ENCODE data around the gene DIS3L2. TPM values are rescaled to one million over a fixed set of nuclear protein-coding genes. Genes with fewer than 3 reads are reported as not detected.
A peak's percentile ranks its signal among the peaks of the same experiment; 100 is the strongest.

The DIS3L2 gene
- total RNA-seq, 4 donors from 2014 or later = 40.6 to 105 (median 43.9) TPM

DNA sequence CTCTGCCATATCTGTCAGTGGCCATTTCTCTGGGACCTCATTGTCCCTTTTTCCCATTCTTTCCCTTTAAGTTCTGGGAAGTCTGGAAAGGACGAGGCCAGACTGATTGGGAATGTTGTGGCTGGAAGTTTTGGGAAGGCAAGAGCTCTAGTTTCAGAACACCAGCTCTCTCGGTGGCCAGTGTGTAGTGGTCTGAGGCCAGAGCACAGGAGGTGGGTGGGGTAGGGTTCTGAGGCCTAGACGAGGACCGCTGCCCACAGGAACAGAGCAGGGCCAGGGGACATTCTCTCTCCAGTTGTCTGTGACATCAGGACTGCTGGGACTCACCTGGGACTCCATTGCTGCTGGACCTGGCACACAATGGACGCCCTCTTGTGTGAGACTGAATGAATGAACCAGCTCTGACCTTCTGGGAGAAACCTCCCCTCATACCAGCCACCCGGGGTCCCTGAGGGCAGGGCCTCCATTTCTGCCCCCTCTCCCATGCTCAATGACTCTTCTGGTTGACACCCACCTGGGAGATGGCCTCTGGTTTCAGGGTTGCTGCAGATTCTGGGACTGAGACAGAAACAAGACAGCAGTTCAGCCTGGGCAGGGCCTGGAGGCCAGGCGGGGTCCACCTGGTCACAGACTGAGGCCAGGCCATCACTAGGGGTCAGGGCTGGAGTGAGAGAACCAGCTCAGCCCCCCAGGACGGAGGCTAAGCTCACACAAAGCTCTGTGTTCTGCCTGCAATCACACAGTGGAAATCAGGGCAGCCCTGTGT lies 26.9 kb upstream of the DIS3L2 start:
- WGBS = 73% methylated on average over 6 of the region's 8 CpGs
- Histone ChIP-seq H3K36me3 (no peaks in the 10 kb centered on the region), H3K9me3 (no peaks in the 10 kb centered on the region), H3K27me3 (peaks cover 12% of the 10 kb centered on the region), H3K4me3 (no peak overlapping the region), H3K4me1 (no peaks in the 10 kb centered on the region), H3K27ac (no peak overlapping the region)
- TF ChIP-seq, protein P1, sequence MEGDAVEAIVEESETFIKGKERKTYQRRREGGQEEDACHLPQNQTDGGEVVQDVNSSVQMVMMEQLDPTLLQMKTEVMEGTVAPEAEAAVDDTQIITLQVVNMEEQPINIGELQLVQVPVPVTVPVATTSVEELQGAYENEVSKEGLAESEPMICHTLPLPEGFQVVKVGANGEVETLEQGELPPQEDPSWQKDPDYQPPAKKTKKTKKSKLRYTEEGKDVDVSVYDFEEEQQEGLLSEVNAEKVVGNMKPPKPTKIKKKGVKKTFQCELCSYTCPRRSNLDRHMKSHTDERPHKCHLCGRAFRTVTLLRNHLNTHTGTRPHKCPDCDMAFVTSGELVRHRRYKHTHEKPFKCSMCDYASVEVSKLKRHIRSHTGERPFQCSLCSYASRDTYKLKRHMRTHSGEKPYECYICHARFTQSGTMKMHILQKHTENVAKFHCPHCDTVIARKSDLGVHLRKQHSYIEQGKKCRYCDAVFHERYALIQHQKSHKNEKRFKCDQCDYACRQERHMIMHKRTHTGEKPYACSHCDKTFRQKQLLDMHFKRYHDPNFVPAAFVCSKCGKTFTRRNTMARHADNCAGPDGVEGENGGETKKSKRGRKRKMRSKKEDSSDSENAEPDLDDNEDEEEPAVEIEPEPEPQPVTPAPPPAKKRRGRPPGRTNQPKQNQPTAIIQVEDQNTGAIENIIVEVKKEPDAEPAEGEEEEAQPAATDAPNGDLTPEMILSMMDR (IDR thresholded peaks at IDR 0.05) = no peak
- no peak for TF ChIP-seq EP300 (IDR thresholded peaks at IDR 0.05)
- DNase-seq (ENCODE audit: low spot score in 2 of 2) = peak in 1 of 2 donors; percentile 43

DNA sequence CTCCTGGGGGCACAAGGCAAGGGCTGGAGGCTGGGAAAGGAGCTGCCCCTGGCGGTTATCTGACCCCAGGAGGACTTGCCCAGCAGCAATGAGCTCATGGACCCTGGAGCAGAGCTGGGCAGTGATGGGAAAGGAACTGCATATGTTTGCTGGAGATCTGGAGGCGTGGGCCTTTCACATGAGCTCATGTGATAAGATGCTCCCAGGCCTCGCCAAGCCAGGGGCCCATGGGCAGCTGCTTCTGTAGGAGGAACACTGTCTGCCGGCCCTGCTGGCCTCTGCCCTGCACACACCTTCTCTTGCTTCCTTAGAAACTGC lies 26.3 kb upstream of the DIS3L2 start:
- peak in 1 of 2 donors; percentile 68 for DNase-seq (ENCODE audit: low spot score in 2 of 2)
- Histone ChIP-seq H3K27ac (no peak overlapping the region), H3K27me3 (peaks cover 7% of the 10 kb centered on the region), H3K36me3 (no peaks in the 10 kb centered on the region), H3K4me1 (no peaks in the 10 kb centered on the region), H3K4me3 (no peak overlapping the region), H3K9me3 (no peaks in the 10 kb centered on the region)
- TF ChIP-seq, protein P1 (IDR thresholded peaks at IDR 0.05) = no peak
- TF ChIP-seq POLR2AphosphoS5 (IDR thresholded peaks at IDR 0.05) (no peak), EP300 (IDR thresholded peaks at IDR 0.05) (no peak), POLR2A (IDR thresholded peaks at IDR 0.05) (no peak)
- WGBS = 76% methylated on average over 3 of the region's 4 CpGs

DNA sequence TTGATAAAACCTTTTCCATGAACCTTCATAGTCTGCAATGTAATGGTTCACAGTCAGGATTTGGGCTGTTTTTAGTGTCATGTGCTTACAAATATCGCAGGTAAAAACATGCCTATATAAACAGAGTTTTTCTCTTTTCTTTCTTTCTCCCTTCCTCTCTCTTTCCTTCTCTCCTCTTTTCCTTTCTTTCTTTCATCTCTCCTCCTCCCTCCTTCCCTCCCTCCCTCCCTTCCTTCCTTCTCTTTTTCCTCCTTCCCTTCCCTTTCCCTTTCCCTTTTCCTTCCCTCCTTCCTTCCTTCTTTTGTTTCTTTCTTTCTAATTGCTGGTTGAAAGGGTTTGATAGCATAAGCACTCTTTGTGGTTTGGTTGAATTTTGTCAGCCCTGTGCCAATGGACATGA lies 25.7 kb upstream of the DIS3L2 start:
- Histone ChIP-seq H3K9me3 (no peaks in the 10 kb centered on the region), H3K36me3 (no peaks in the 10 kb centered on the region), H3K4me3 (no peak overlapping the region), H3K27ac (no peak overlapping the region), H3K27me3 (peaks cover 2% of the 10 kb centered on the region), H3K4me1 (no peaks in the 10 kb centered on the region)
- 77% methylated on average over 1 of the region's 1 CpG for WGBS
- no peak for TF ChIP-seq EP300 (IDR thresholded peaks at IDR 0.05)
- TF ChIP-seq, protein P1 (IDR thresholded peaks at IDR 0.05) = no peak
- DNase-seq (ENCODE audit: low spot score in 2 of 2) = no peak

DNA sequence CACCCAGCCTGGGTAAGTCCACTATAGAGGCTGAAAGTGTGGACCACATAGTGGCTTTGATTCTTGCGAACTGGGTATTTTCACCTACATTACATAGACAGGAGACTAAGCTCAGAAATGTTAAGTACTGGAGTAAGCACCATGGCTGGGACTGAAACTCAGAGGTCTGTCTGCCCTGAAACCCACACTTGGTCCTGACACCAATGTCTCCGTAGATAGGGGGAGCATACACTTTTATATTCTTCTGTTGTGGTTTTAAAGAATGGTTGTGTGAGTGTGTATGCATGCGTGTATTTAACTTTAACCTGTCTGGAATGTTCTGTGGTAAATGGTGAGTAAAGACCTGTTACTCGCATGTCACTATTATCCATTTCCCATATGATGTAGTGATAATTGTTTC lies 25.0 kb upstream of the DIS3L2 start:
- 78% methylated on average over 4 of the region's 4 CpGs for WGBS
- Histone ChIP-seq H3K9me3 (no peaks in the 10 kb centered on the region), H3K27ac (no peak overlapping the region), H3K4me1 (no peaks in the 10 kb centered on the region), H3K4me3 (no peak overlapping the region), H3K27me3 (no peaks in the 10 kb centered on the region), H3K36me3 (no peaks in the 10 kb centered on the region)
- DNase-seq (ENCODE audit: low spot score in 2 of 2) = no peak
- TF ChIP-seq, protein P1 (IDR thresholded peaks at IDR 0.05) = no peak
- TF ChIP-seq POLR2A (IDR thresholded peaks at IDR 0.05) = no peak

DNA sequence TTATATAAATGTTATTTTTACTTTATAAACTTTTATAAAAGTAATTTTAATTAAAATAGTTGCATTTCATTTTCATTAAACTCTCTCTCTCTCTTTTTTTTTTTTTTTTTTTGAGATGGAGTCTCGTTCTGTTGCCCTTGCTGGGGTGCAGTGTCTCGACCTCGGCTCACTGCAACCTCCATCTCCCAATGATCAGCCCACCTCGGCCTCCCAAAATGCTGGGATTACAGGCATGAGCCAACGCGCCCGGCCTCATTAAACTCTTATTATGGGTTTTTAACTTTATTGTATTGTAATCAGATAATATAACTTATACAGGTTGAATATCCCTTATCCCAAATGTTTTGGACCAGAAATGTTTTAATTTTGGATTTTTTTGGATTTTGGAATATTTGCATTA lies 24.5 kb upstream of the DIS3L2 start:
- WGBS = 90% methylated on average over 7 of the region's 7 CpGs
- no peak for TF ChIP-seq EP300 (IDR thresholded peaks at IDR 0.05)
- TF ChIP-seq, protein P1 (IDR thresholded peaks at IDR 0.05) = no peak
- no peak overlapping the region for H3K4me3 ChIP-seq
- peak in 1 of 2 donors; percentile 58 for DNase-seq (ENCODE audit: low spot score in 2 of 2)
- H3K27me3 ChIP-seq = no peaks in the 10 kb centered on the region
- H3K36me3 ChIP-seq = no peaks in the 10 kb centered on the region
- H3K27ac ChIP-seq = no peak overlapping the region
- H3K9me3 ChIP-seq = no peaks in the 10 kb centered on the region
- H3K4me1 ChIP-seq = no peaks in the 10 kb centered on the region
